Naive thymus-derived CD8-positive, alpha-beta T cell (primary cell): Measurements from ENCODE around the gene TMC8. TPM values are rescaled to one million over a fixed set of nuclear protein-coding genes. Genes with fewer than 3 reads are reported as not detected.

Experiments
- ATAC-seq, 2 donors: fragments of 150-1000 bp; cut with Tn5 transposase in 1 of 2; sonication (Bioruptor Pico), chemical (Tn5 transposase) in 1 of 2; 1 replicate in 1 of 2; 2 replicates in 1 of 2; pipeline ENCODE4 v1.10.0; 2021; ENCODE audit warnings: mild to moderate bottlenecking in 2 of 2, moderate library complexity in 2 of 2
- POLR2A ChIA-PET: fragments of 350-600 bp; sonication (Branson Sonifier 250); formaldehyde crosslinking; loops from one replicate; lab custom pipeline; 2021; ENCODE audit warnings: antibody characterized with exemption; lab: Charles Lee
- DNase-seq, 10 donors: peaks; one replicate each; pipeline versions ENCODE4 v3.0.0 to v3.0.0-alpha.2; 2020 to 2022
- H3K27ac Mint-ChIP-seq, 10 donors: one replicate each; pipeline ENCODE4 v1.8.0; 2020 to 2022; ENCODE audit warnings: mild to moderate bottlenecking in 10 of 10, mixed read lengths in 10 of 10, moderate library complexity in 4 of 10, inconsistent platforms in 1 of 10
- H3K27me3 Mint-ChIP-seq, 5 donors: one replicate each; pipeline ENCODE4 v1.8.0; 2021 to 2022; ENCODE audit warnings: mixed read lengths in 5 of 5
- H3K36me3 Mint-ChIP-seq, 3 donors: one replicate each; pipeline ENCODE4 v1.8.0; 2020 to 2022; ENCODE audit warnings: mixed read lengths in 3 of 3, mild to moderate bottlenecking in 2 of 3, inconsistent platforms in 1 of 3
- H3K4me1 Mint-ChIP-seq, 4 donors: one replicate each; pipeline ENCODE4 v1.8.0; 2021 to 2022; ENCODE audit warnings: mixed read lengths in 4 of 4
- H3K4me3 Mint-ChIP-seq, 10 donors: one replicate each; pipeline ENCODE4 v1.8.0; 2020 to 2022; ENCODE audit warnings: mild to moderate bottlenecking in 10 of 10, mixed read lengths in 10 of 10, moderate library complexity in 6 of 10, inconsistent platforms in 1 of 10
- H3K9me3 Mint-ChIP-seq, 9 donors: one replicate each; pipeline ENCODE4 v1.8.0; 2020 to 2022; ENCODE audit warnings: mixed read lengths in 9 of 9, mild to moderate bottlenecking in 3 of 9, inconsistent platforms in 1 of 9, moderate library complexity in 1 of 9
- polyA plus RNA-seq, 3 donors: library from polyadenylated mRNA; unstranded; fragments of 300-500 nt; fragmentation: Illumina TruSeq; gene quantifications; one replicate each; pipeline ENCODE4 v1.2.3, GENCODE V29; 2021
- total RNA-seq, 8 experiments: library from RNA in 2 of 8; stranded (reverse) in 2 of 8; gene quantifications; one replicate each; pipeline ENCODE4 v1.2.3 and lab custom pipeline; 2021 to 2026

The TMC8 gene
- total and polyA plus RNA-seq, 5 experiments from 2014 or later = 62.5 to 370 (median 141) TPM

DNA sequence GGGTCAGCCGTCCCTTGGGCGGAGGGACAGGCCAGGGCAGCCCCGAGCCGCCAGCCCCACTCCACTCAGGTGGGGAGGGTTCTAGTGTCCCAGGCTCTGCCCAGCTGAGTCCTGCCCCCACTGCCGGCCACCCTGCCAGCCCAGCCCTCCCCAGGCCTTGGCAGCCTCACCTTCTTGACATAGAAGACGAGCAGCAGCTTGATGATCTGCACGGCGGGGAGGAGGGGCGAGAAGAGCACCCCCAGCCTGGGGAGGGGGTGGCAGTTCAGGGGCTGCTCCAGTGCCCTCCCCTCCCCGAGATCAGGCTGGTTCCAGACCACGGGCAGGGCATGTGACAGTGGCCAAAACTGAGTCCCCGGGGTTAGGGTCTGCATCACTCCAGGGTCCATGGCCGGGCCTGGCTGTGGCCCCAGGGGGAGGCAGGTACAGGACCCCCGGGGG, 11.8 kb upstream of the TMC8 start:
- Mint-ChIP-seq H3K36me3 (peaks cover 0 to 76% (median 22%) of the 10 kb centered on the region in 3 donors), H3K27ac (peak overlapping the region in 5 of 10 donors; percentile 25 to 65 (median 48)), H3K4me3 (no peak overlapping the region), H3K4me1 (peaks cover 45 to 79% (median 71%) of the 10 kb centered on the region in 4 donors), H3K9me3 (no peaks in the 10 kb centered on the region), H3K27me3 (no peaks in the 10 kb centered on the region)
- ATAC-seq = no peak
- peak in 2 of 10 donors; percentile 17 to 63 for DNase-seq
- POLR2A ChIA-PET = interaction anchor here (0.9 to 15.5 kb wide), 4 partner anchors 10 to 58 kb away, joined by 3 to 1112 read pairs (median 4); partner anchors contain the start of genes C17orf99, TMC6 and TMC8

DNA sequence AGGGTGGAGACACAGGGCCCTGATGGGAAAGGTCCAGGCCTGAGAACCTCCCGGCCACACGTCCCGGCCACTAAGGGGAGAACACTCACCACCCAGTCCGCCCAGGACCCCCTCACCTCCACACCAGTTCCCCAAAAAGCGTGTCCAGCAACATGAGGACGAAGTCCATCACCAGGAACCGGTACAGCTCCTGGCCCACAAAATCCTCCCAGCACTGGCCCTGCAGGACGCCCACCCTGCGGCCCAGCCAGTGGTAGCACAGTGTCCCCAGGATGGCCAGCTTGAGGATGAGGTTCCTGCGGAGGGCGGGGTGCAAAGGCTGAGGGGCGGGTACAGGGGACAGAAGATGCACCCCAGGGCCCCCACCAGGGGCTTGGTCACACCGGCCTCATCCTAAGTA, 10.0 kb upstream of the TMC8 start:
- Mint-ChIP-seq H3K4me3 (peak overlapping the region; percentile 47 to 100 (median 86)), H3K27me3 (no peaks in the 10 kb centered on the region)

DNA sequence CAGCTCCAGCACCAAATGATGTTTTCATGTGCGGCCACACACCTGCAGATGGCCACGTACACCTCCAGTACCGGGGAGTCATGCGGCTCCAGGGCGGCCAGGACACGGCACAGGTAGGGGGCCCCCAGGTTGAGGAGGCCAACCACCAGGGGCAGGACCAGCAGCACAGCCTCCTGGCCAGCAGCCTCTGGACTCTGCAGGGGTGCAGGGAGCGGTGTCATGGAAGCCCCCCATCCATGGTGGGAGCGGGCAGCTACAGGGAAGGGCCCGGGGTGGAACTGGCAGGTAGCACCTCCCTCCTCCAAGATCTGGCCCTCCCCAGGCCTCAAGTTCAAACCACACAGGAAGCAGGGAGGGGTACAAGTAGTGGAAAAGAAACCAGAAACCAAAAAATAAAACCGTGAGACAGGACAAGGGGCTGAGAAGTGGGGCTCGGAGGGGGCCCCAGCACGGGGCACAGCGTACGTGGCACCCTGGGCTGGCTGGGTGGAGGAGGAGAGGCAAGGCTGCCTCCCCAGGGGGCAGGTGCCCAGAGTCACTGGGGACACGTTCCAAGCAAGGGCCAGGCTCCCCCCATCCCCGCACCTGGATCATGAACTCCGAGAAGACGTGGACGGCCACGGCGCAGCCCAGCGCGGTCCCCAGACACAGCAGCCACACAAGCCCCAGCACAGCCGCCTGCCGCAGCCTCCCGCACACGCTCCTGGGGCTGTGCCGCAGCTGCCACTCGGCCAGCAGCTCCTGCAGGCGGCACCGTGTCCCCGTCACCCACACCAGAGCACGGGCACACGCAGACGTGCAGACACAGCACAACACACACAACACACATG, 9.4 kb upstream of the TMC8 start:
- Mint-ChIP-seq H3K9me3 (no peaks in the 10 kb centered on the region), H3K4me3 (peak overlapping the region; percentile 78 to 100 (median 86)), H3K27ac (peak overlapping the region; percentile 86 to 96 (median 90)), H3K27me3 (no peaks in the 10 kb centered on the region), H3K4me1 (peaks cover 38 to 84% (median 74%) of the 10 kb centered on the region in 4 donors), H3K36me3 (peaks cover 0 to 72% (median 17%) of the 10 kb centered on the region in 3 donors)
- peak; percentile 55 to 67 for ATAC-seq
- POLR2A ChIA-PET = interaction anchor here (0.5 to 30.2 kb wide), 10 partner anchors 12 to 455 kb away, joined by 3 to 1112 read pairs (median 8); partner anchors contain the start of genes BIRC5, C17orf99, TMC6 and TMC8
- peak in 9 of 10 donors; percentile 37 to 86 (median 67) for DNase-seq

More for the DNA sequence above, 10.0 kb upstream of the TMC8 start:
- peak overlapping the region; percentile 35 to 96 (median 88) for H3K27ac Mint-ChIP-seq
- DNase-seq (no peak), ATAC-seq (no peak)
- POLR2A ChIA-PET = interaction anchor here (0.5 to 30.2 kb wide), 11 partner anchors 11 to 687 kb away, joined by 3 to 1112 read pairs (median 6); partner anchors contain the start of genes BIRC5, C17orf99, TMC6 and TMC8
- peaks cover 36 to 78% (median 71%) of the 10 kb centered on the region in 4 donors for H3K4me1 Mint-ChIP-seq
- no peaks in the 10 kb centered on the region for H3K9me3 Mint-ChIP-seq
- H3K36me3 Mint-ChIP-seq = peaks cover 0 to 71% (median 17%) of the 10 kb centered on the region in 3 donors

DNA sequence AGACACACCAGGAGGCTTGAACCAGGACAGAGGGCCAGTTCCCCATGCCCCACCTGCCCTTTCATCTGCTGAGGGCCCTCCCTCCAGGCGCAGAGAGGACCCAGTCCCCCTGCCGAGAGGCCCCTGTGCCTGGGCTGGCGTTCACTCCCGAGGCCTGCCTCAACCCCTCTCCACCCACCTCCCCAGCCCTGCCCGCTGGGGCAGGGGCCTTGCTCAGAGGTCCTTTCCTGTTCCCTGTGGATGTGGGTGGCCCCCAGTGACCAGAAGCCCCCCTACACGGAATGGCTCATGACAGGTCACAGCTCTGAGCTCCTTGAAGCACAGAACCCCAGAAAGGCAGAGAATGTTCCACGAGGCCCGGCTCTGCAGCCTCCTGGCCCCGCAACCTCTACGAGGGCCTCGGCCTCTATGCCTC, 8.8 kb upstream of the TMC8 start:
- ATAC-seq (peak in 1 of 2 donors; percentile 7), DNase-seq (peak in 3 of 10 donors; percentile 40 to 51 (median 47))
- Mint-ChIP-seq H3K27me3 (no peaks in the 10 kb centered on the region), H3K36me3 (peaks cover 0 to 69% (median 17%) of the 10 kb centered on the region in 3 donors), H3K4me1 (peaks cover 39 to 88% (median 78%) of the 10 kb centered on the region in 4 donors), H3K9me3 (no peaks in the 10 kb centered on the region), H3K4me3 (peak overlapping the region; percentile 78 to 100 (median 86)), H3K27ac (peak overlapping the region; percentile 86 to 96 (median 90))
- POLR2A ChIA-PET = interaction anchor here (0.5 to 30.2 kb wide), 9 partner anchors 13 to 1384 kb away, joined by 3 to 1112 read pairs (median 9); partner anchors contain the start of genes C17orf99, MFSD11, TMC6 and TMC8

DNA sequence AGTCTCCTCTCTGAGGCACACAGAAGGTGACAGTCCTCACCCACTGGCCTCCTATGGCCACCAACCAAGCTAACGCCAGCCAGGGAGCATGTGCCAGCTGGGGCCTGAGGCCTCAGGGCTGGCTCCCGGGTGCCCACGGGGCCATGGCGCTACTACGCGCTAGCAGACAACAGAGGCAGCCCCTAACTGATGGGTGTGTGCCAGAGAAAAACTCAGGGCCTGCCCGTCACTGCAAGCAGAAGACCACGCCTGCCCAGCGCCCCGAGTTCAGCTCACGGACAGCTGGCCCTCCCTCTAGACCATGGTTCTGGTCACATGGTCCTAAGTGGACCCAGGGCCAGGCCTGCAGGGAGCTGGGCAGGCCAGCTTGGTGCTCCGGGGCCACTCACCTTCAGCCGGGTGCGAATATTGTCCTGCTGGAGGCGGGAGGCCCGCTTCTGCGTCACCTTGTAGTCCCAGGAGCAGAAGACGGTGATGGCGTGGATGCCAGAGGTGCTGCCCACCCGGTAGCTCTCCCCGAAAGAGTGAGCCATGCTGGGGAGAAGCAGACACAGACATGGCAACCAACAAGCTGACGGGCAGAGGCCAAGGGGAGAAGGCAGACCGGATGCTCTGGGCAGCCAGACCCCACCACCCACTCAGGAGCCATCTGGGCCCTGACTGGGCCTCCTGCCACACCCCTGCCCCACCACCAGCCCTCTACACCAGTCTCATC, 8.2 kb upstream of the TMC8 start:
- Mint-ChIP-seq H3K9me3 (no peaks in the 10 kb centered on the region), H3K27ac (peak overlapping the region; percentile 86 to 96 (median 90)), H3K4me1 (peaks cover 39 to 82% (median 79%) of the 10 kb centered on the region in 4 donors), H3K4me3 (peak overlapping the region; percentile 78 to 100 (median 86)), H3K27me3 (no peaks in the 10 kb centered on the region), H3K36me3 (peaks cover 0 to 64% (median 17%) of the 10 kb centered on the region in 3 donors)
- DNase-seq (peak in 3 of 10 donors; percentile 38 to 61 (median 45)), ATAC-seq (peak in 1 of 2 donors; percentile 7)
- POLR2A ChIA-PET = interaction anchor here (0.5 to 30.2 kb wide), 8 partner anchors 13 to 1385 kb away, joined by 3 to 1112 read pairs (median 5); partner anchors contain the start of genes C17orf99, MFSD11, TMC6 and TMC8

- ATAC-seq (no peak), DNase-seq (peak in 1 of 10 donors; percentile 38)
- H3K4me1 Mint-ChIP-seq = peaks cover 36 to 77% (median 74%) of the 10 kb centered on the region in 4 donors
- H3K27me3 Mint-ChIP-seq = no peaks in the 10 kb centered on the region
- peak overlapping the region; percentile 47 to 100 (median 86) for H3K4me3 Mint-ChIP-seq
- peak overlapping the region; percentile 73 to 96 (median 90) for H3K27ac Mint-ChIP-seq
- H3K36me3 Mint-ChIP-seq = peaks cover 0 to 63% (median 17%) of the 10 kb centered on the region in 3 donors
- POLR2A ChIA-PET = interaction anchor here (1.1 to 30.2 kb wide), 4 partner anchors 14 to 54 kb away, joined by 4 to 1112 read pairs (median 310); partner anchors contain the start of genes C17orf99, TMC6 and TMC8
- H3K9me3 Mint-ChIP-seq = no peaks in the 10 kb centered on the region
These were observed 7.7 kb upstream of the TMC8 start for GRCh38 chr17:78122931-78123249.

DNA sequence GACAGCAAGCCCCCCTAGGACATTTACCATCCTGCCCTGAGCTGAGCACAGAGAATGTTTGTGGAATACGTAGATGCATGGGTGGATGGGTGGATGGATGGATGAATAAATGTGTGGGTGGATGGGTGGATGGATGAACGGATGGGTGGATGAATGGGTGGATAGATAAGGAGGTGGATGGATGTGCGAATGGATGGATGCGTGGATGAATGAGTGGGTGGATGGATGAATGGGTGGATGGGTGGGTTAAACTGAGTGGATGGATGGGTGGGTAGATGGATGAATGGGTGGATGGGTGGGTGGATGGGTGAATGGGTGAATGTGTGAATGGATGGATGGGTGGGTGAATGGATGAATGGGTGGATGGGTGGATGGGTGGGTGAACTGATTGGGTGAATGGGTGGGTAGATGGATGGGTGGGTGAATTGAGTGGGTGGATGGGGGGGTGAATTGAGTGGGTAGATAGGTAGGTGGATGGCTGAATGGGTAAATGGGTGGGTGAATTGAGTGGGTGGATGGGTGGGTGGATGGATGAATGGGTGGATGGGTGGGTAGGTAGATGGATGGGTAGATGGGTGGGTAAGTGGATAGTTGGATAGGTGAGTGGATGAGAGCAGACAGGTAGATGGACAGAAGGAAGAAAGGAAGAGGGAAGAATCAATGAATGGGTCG, 7.2 kb upstream of the TMC8 start:
- POLR2A ChIA-PET = interaction anchor here (1.1 to 30.2 kb wide), 4 partner anchors 14 to 53 kb away, joined by 4 to 1112 read pairs (median 368); partner anchors contain the start of genes C17orf99, SYNGR2, TMC6 and TMC8
- H3K27me3 Mint-ChIP-seq = no peaks in the 10 kb centered on the region
- H3K4me1 Mint-ChIP-seq = peaks cover 33 to 74% (median 71%) of the 10 kb centered on the region in 4 donors
- H3K9me3 Mint-ChIP-seq = no peaks in the 10 kb centered on the region
- peaks cover 0 to 58% (median 15%) of the 10 kb centered on the region in 3 donors for H3K36me3 Mint-ChIP-seq
- DNase-seq (no peak), ATAC-seq (no peak)
- peak overlapping the region; percentile 86 to 96 (median 93) for H3K27ac Mint-ChIP-seq
- peak overlapping the region; percentile 73 to 100 (median 86) for H3K4me3 Mint-ChIP-seq

DNA sequence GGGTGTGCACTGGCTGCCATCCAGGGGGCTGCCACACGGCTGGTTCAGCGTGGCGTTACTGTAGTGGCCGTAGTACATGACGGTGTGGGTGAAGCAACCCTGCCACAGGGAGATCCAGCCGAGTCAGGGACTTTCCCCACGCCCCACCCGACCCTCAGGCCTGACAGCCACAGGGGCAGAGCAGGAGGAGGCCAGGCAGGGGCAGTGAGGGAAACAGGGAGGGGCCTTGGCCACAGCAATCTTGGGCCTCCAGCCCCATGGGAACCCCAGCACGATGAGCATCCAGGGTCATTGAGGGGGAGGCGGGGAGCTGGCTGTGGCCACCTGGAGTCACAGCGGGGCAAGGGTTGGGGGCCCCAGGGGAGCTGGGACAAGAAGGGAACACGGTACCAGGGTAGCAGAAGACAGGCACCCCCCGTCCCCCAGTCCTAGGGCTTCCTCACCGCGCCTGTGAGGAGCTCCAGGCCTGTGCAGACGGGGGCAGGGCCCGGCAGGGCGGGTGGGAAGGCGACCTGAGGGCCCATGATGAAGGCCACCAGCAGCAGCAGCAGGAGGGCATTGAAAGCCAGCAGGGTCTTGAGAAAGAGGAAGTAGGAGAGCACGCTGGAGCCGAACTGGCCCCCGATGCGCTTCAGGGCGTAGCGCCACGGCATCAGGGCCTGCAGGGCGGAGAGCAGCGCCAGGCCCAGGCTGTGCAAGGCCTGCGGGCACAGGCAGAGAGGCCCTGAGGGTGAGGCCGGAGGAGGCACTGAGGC, 6.3 kb upstream of the TMC8 start:
- DNase-seq (peak in 1 of 10 donors; percentile 31), ATAC-seq (no peak)
- peak overlapping the region; percentile 60 to 100 (median 76) for H3K4me3 Mint-ChIP-seq
- H3K27ac Mint-ChIP-seq = peak overlapping the region; percentile 71 to 96 (median 89)
- H3K9me3 Mint-ChIP-seq = no peaks in the 10 kb centered on the region
- POLR2A ChIA-PET = interaction anchor here (0.7 to 30.2 kb wide), 6 partner anchors 13 to 742 kb away, joined by 3 to 1112 read pairs (median 69); partner anchors contain the start of genes C17orf99, SYNGR2, TMC6 and TMC8
- peaks cover 0 to 51% (median 15%) of the 10 kb centered on the region in 3 donors for H3K36me3 Mint-ChIP-seq
- H3K27me3 Mint-ChIP-seq = no peaks in the 10 kb centered on the region
- H3K4me1 Mint-ChIP-seq = peaks cover 35 to 73% (median 71%) of the 10 kb centered on the region in 4 donors

- H3K27ac Mint-ChIP-seq = peak overlapping the region in 8 of 10 donors; percentile 31 to 96 (median 64)
- H3K4me1 Mint-ChIP-seq = peaks cover 38 to 76% (median 73%) of the 10 kb centered on the region in 4 donors
- no peak for ATAC-seq
- H3K9me3 Mint-ChIP-seq = no peaks in the 10 kb centered on the region
- no peaks in the 10 kb centered on the region for H3K27me3 Mint-ChIP-seq
- peak overlapping the region in 8 of 10 donors; percentile 47 to 100 (median 72) for H3K4me3 Mint-ChIP-seq
- no peak for DNase-seq
- H3K36me3 Mint-ChIP-seq = peaks cover 0 to 49% (median 15%) of the 10 kb centered on the region in 3 donors
- POLR2A ChIA-PET = interaction anchor here (0.7 to 30.2 kb wide), 7 partner anchors 13 to 742 kb away, joined by 3 to 1112 read pairs (median 16); partner anchors contain the start of genes C17orf99, SYNGR2, TMC6 and TMC8
These were observed 5.8 kb upstream of the TMC8 start for GRCh38 chr17:78124836-78125137.

DNA sequence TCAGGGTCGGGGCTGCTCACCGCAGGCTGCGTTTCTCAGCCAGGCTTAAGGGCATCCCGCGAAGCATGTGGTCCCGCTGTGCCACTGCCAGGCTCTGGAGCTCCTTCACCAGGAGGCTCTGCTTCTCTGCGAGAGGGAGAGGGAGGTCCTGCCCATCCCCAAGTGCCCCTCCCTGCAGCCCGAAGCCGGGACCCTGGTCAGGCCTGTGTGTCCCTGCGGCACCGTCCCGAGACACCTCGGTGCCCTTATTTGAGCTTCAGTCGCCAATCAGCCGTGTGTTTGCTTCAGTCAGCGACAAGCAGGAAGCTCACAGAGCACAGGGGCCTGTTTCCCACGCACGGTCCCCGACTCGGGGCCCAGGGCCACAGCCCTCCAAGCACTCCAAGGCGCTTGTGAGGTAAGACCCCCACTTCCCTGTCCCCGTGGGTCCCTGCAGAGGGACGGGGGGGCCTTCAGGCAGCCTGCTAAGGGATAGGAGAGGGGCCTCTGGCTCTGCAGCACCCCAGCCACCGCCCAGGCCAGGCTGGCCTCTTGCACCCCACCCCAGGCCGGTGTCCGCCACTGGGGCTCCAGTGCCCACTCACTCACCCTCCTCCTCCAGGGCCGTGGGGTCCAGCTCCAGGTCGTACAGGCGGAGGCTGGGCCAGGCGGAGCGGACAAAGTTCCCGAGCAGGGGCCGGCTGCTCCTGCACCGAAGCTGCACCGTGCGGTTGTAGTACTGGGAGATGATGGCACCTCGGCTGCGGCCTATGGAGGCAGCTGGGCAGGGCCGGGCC, 5.2 kb upstream of the TMC8 start:
- H3K4me1 Mint-ChIP-seq = peaks cover 37 to 78% (median 75%) of the 10 kb centered on the region in 4 donors
- H3K4me3 Mint-ChIP-seq = peak overlapping the region; percentile 47 to 100 (median 70)
- H3K36me3 Mint-ChIP-seq = peaks cover 0 to 45% (median 15%) of the 10 kb centered on the region in 3 donors
- H3K9me3 Mint-ChIP-seq = no peaks in the 10 kb centered on the region
- POLR2A ChIA-PET = interaction anchor here (0.9 to 30.2 kb wide), 7 partner anchors 12 to 162 kb away, joined by 3 to 1112 read pairs (median 16); partner anchors contain the start of genes C17orf99, SYNGR2, TMC6 and TMC8
- H3K27me3 Mint-ChIP-seq = no peaks in the 10 kb centered on the region
- DNase-seq (peak in 3 of 10 donors; percentile 58 to 61 (median 60)), ATAC-seq (no peak)
- peak overlapping the region in 9 of 10 donors; percentile 24 to 96 (median 75) for H3K27ac Mint-ChIP-seq
